Lung (tissue), 12 donors: ENCODE data around the gene DSPP. TPM values are rescaled to one million over a fixed set of nuclear protein-coding genes. Genes with fewer than 3 reads are reported as not detected.

Source experiments
- ATAC-seq: fragments of 200-7000 bp; cut with Tn5 transposase; one replicate; pipeline ENCODE4 v1.9.1; 2020; ENCODE audit warnings: moderate number of reproducible peaks; ENCODE audit not compliant: insufficient read depth, low FRiP score
- DNase-seq, 3 donors: peaks; one replicate each; pipeline ENCODE4 v3.0.0-alpha.2; 2013 to 2017
- H3K27ac ChIP-seq, 2 donors: one replicate each; pipeline ENCODE4 v1.5.1; 2013; ENCODE audit warnings: mild to moderate bottlenecking in 2 of 2, moderate library complexity in 2 of 2, control low read depth in 1 of 2, inconsistent platforms in 1 of 2, low read depth in 1 of 2, low read length in 1 of 2
- H3K27me3 ChIP-seq, 3 donors: one replicate each; pipeline ENCODE4 v1.5.1; 2013; ENCODE audit warnings: low read length in 2 of 3; ENCODE audit not compliant: control insufficient read depth in 3 of 3, insufficient read depth in 3 of 3
- H3K36me3 ChIP-seq, 4 donors: one replicate each; pipeline ENCODE4 v1.5.1; 2013; ENCODE audit warnings: low read length in 4 of 4, mild to moderate bottlenecking in 1 of 4, moderate library complexity in 1 of 4; ENCODE audit not compliant: control insufficient read depth in 4 of 4, insufficient read depth in 4 of 4
- H3K4me1 ChIP-seq, 5 donors: one replicate each; pipeline ENCODE4 v1.5.1; 2013; ENCODE audit warnings: low read length in 5 of 5, mild to moderate bottlenecking in 2 of 5, moderate library complexity in 1 of 5; ENCODE audit not compliant: control insufficient read depth in 5 of 5, insufficient read depth in 5 of 5
- H3K4me3 ChIP-seq: one replicate; pipeline ENCODE4 v1.5.1; 2013; ENCODE audit warnings: mild to moderate bottlenecking, control low read depth, moderate library complexity
- H3K9ac ChIP-seq, 2 donors: one replicate each; pipeline ENCODE4 v1.5.1; 2013; ENCODE audit warnings: low read length in 2 of 2, control low read depth in 1 of 2; ENCODE audit not compliant: insufficient read depth in 1 of 2
- H3K9me3 ChIP-seq, 4 donors: one replicate each; pipeline ENCODE4 v1.5.1; 2013; ENCODE audit warnings: low read length in 3 of 4, mild to moderate bottlenecking in 1 of 4, moderate library complexity in 1 of 4; ENCODE audit not compliant: control insufficient read depth in 4 of 4, insufficient read depth in 3 of 4
- WGBS, 2 donors: extraction: QIAGEN DNeasy Blood & Tissue Kit; methylation state at CpG; one replicate each; pipeline ENCODE4 v1.1.7; 2013; 5-methylcytosine and 5-hydroxymethylcytosine counted together
- polyA plus RNA-seq, 2 donors: library from polyadenylated mRNA; stranded (reverse); fragments of 200-250 nt; gene quantifications; one replicate each; pipeline ENCODE4 v1.2.1, GENCODE V29; 2013
- total RNA-seq, 2 donors: library from RNA; depleted of rRNA in 1 of 2; stranded (reverse); fragments of >200 nt in 1 of 2; gene quantifications; one replicate each; pipeline ENCODE4 v1.2.1, GENCODE V29; 2014 to 2021
- TF ChIP-seq, protein P1 (sequence below): IDR thresholded peaks from 2 replicates; pipeline ENCODE4 v1.5.1; 2012; ENCODE audit warnings: mild to moderate bottlenecking; ENCODE audit errors: control extremely low read depth, extremely low read depth
- donor health status: control.
- donor health status: control.
- donor health status: Bipolar disorder and iron deficiency.
- donor health status: healthy.
- donor health status: DM: yes; HTN: yes; CAD: no.

Gene DSPP
- total and polyA plus RNA-seq, 4 donors: not detected

DNA sequence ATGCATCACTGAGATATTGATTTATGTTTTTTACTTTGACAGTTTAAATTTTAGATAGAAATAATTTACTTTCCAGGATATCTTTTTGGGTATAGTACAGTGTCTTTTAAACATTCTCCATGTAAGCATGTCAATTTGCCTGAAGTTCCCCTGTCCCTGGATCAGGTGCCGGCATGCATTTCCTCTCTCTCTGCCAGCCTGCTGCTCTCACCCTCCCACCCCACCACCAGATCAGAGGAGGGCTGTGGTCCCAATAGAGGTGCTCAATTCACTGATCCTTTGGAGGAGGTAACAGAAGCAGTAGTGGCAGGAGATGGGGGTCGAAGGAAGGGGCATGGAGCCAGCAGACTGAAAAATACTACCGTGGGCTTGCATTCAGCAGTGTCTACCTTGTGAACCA is 28.3 kb upstream of the DSPP start:
- no peak for DNase-seq
- WGBS, 2 donors: 62 to 73% methylated on average over 3 of the region's 3 CpGs
- Histone ChIP-seq H3K4me3 (no peak overlapping the region), H3K36me3 (no peaks in the 10 kb centered on the region), H3K4me1 (peaks cover 0 to 5% (median 0%) of the 10 kb centered on the region in 5 donors), H3K27ac (no peak overlapping the region), H3K27me3 (no peaks in the 10 kb centered on the region), H3K9me3 (no peaks in the 10 kb centered on the region), H3K9ac (no peak overlapping the region)
- TF ChIP-seq, protein P1, sequence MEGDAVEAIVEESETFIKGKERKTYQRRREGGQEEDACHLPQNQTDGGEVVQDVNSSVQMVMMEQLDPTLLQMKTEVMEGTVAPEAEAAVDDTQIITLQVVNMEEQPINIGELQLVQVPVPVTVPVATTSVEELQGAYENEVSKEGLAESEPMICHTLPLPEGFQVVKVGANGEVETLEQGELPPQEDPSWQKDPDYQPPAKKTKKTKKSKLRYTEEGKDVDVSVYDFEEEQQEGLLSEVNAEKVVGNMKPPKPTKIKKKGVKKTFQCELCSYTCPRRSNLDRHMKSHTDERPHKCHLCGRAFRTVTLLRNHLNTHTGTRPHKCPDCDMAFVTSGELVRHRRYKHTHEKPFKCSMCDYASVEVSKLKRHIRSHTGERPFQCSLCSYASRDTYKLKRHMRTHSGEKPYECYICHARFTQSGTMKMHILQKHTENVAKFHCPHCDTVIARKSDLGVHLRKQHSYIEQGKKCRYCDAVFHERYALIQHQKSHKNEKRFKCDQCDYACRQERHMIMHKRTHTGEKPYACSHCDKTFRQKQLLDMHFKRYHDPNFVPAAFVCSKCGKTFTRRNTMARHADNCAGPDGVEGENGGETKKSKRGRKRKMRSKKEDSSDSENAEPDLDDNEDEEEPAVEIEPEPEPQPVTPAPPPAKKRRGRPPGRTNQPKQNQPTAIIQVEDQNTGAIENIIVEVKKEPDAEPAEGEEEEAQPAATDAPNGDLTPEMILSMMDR: no peak
- no peak for ATAC-seq

DNA sequence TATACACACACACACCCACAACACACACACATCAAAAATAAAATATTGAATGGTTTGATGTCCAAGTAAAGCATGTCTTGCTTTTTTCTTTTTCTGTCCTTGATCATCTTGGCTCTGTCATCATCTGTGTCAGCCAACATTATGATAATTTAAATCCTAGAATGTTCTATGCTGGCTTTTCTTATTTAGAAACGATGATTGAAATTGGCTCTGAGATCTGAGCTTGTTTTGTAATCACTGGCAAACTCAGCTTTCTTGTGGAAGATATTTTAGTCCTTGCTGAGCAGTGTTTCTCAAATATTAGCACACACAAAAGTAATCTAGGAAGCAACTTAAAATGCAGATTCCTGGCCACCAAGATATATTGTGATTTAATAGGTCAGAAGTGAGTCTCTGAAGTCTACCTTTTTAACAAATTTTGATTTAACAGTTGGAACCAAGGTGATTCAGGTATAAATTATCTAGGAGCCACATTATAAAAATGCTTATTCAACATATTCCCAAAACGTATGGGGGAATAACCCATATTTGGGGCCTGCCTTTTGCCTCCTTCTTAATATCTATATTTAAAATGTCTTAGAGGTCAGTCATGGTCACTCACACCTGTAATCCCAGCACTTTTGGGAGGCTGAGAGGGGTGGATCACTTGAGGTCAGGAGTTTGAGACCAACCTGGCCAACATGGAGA is 24.0 kb upstream of the DSPP start:
- Histone ChIP-seq H3K9me3 (no peaks in the 10 kb centered on the region), H3K4me3 (no peak overlapping the region), H3K36me3 (no peaks in the 10 kb centered on the region), H3K27ac (no peak overlapping the region), H3K9ac (no peak overlapping the region), H3K4me1 (peaks cover 0 to 5% (median 0%) of the 10 kb centered on the region in 5 donors), H3K27me3 (no peaks in the 10 kb centered on the region)
- ATAC-seq (no peak), DNase-seq (peak in 2 of 3 donors; percentile 84 to 96)
- TF ChIP-seq, protein P1: no peak
- WGBS, 2 donors: 79 to 85% methylated on average over 2 of the region's 2 CpGs

DNA sequence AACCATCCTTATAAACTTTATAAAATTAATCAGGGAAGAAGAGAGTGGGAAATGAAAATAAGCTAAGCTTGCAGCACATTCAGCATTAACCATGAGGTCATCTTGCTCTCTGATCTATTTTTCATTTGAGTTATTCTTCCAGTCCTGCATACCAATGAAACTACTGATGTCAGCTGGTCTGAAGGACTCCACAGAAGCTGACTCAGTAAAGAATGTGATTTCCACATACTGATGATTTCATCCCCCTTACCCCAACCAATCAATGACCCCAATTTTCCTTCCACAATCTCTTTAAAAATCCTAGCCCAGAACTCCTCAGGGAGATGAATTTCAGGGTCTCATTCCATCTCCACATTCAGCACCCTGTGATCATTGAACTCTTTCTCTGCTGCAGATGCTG is 18.8 kb upstream of the DSPP start:
- DNase-seq (peak; percentile 11 to 76 (median 66)), ATAC-seq (peak; percentile 66)
- peaks cover 0 to 4% (median 0%) of the 10 kb centered on the region in 5 donors for H3K4me1 ChIP-seq

More for the DNA sequence above, 18.8 kb upstream of the DSPP start:
- H3K9ac ChIP-seq: peak overlapping the region in 1 of 2 donors; percentile 28
- H3K4me3 ChIP-seq: no peak overlapping the region
- no peaks in the 10 kb centered on the region for H3K27me3 ChIP-seq
- no peak overlapping the region for H3K27ac ChIP-seq
- no peaks in the 10 kb centered on the region for H3K9me3 ChIP-seq
- TF ChIP-seq, protein P1: no peak
- H3K36me3 ChIP-seq: no peaks in the 10 kb centered on the region
